Germinal center (tissue), 1 donor: ENCODE data around the gene DDX28.

Experiments used
- DNase-seq: peaks from one replicate; pipeline ENCODE4 v3.0.0; 2012; ENCODE audit warnings: mixed read lengths, low spot score

DDX28 gene

GRCh38 chr16:68022728-68023537 lies at the start of gene DDX28, which contains the start of gene DUS2:
DDX28 (minus strand) TSS chr16:68023232; CDS start chr16:68023202, 30 bp downstream.
DUS2 (plus strand) TSS chr16:68023284; CDS start chr16:68038024, 14,740 bp downstream.
- DNase-seq = peak; percentile 86

- no peak for DNase-seq
Observed at GRCh38 chr16:68072038-68072695, 49.1 kb upstream of the DDX28 start.

- no peak for DNase-seq
Observed at GRCh38 chr16:68071518-68071901, 48.5 kb upstream of the DDX28 start.

- no peak for DNase-seq
Observed at GRCh38 chr16:68070806-68071517, 47.9 kb upstream of the DDX28 start.

- DNase-seq = no peak
Observed at GRCh38 chr16:68070249-68070730, 47.3 kb upstream of the DDX28 start.

GRCh38 chr16:68069511-68070248 lies 46.6 kb upstream of the DDX28 start:
- no peak for DNase-seq

GRCh38 chr16:68068926-68069325 lies 45.9 kb upstream of the DDX28 start:
- DNase-seq = no peak

- no peak for DNase-seq
Observed at GRCh38 chr16:68066763-68067162, 43.7 kb upstream of the DDX28 start.

GRCh38 chr16:68065716-68066305 lies 42.8 kb upstream of the DDX28 start:
- no peak for DNase-seq

- peak; percentile 72 for DNase-seq
Observed at GRCh38 chr16:68064791-68065365, 41.8 kb upstream of the DDX28 start.

GRCh38 chr16:68062910-68063393 lies 39.9 kb upstream of the DDX28 start:
- DNase-seq = no peak

- no peak for DNase-seq
Observed at GRCh38 chr16:68061396-68061795, 38.4 kb upstream of the DDX28 start.

- no peak for DNase-seq
Observed at GRCh38 chr16:68059804-68060203, 36.8 kb upstream of the DDX28 start.

- DNase-seq = no peak
Observed at GRCh38 chr16:68055395-68055794, 32.4 kb upstream of the DDX28 start.

- DNase-seq = no peak
Observed at GRCh38 chr16:68049449-68049848, 26.4 kb upstream of the DDX28 start.

- no peak for DNase-seq
Observed at GRCh38 chr16:68047987-68048386, 25.0 kb upstream of the DDX28 start.

GRCh38 chr16:68046106-68046505 lies 23.1 kb upstream of the DDX28 start:
- no peak for DNase-seq

GRCh38 chr16:68041783-68042182 lies 18.8 kb upstream of the DDX28 start:
- no peak for DNase-seq

GRCh38 chr16:68040506-68041288 lies 17.7 kb upstream of the DDX28 start:
- DNase-seq = peak; percentile 84
